Peyer's patch (tissue), 4 donors: ENCODE results near the gene LRP10.

Experiments
- POLR2A ChIP-seq, 2 donors: fragments of 450-650 bp; IDR thresholded peaks; one replicate each; pipeline ENCODE4 v1.5.1; 2017; ENCODE audit warnings: antibody characterized with exemption in 2 of 2, mild to moderate bottlenecking in 2 of 2, moderate library complexity in 2 of 2
- TF ChIP-seq, protein P1 (sequence below), 6 experiments: fragments of 450-650 bp in 4 of 6; fragments of 200-600 bp in 2 of 6; sonication (generic) in 1 of 6; IDR thresholded peaks; one replicate each; pipeline ENCODE4 v1.5.1; 2017 to 2019; ENCODE audit warnings: antibody characterized with exemption in 6 of 6, mild to moderate bottlenecking in 3 of 6, moderate library complexity in 1 of 6

- TF ChIP-seq, protein P1, sequence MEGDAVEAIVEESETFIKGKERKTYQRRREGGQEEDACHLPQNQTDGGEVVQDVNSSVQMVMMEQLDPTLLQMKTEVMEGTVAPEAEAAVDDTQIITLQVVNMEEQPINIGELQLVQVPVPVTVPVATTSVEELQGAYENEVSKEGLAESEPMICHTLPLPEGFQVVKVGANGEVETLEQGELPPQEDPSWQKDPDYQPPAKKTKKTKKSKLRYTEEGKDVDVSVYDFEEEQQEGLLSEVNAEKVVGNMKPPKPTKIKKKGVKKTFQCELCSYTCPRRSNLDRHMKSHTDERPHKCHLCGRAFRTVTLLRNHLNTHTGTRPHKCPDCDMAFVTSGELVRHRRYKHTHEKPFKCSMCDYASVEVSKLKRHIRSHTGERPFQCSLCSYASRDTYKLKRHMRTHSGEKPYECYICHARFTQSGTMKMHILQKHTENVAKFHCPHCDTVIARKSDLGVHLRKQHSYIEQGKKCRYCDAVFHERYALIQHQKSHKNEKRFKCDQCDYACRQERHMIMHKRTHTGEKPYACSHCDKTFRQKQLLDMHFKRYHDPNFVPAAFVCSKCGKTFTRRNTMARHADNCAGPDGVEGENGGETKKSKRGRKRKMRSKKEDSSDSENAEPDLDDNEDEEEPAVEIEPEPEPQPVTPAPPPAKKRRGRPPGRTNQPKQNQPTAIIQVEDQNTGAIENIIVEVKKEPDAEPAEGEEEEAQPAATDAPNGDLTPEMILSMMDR (IDR thresholded peaks at IDR 0.05) = no peak
- no peak for TF ChIP-seq POLR2A (IDR thresholded peaks at IDR 0.05)
These were observed 23.0 kb upstream of the LRP10 start for GRCh38 chr14:22848351-22849164.
